GM19239 (cell line): ENCODE results near the gene STXBP6.

Experiments
- DNase-seq: peaks from one replicate; pipeline ENCODE4 v3.0.0; 2011; ENCODE audit warnings: low spot score; ENCODE audit not compliant: insufficient read length
- FAIRE-seq: peaks from 2 replicates; lab custom pipeline; 2011; peaks lifted over from hg19 to GRCh38; lab: Jason Lieb, UNC

The STXBP6 gene

DNA sequence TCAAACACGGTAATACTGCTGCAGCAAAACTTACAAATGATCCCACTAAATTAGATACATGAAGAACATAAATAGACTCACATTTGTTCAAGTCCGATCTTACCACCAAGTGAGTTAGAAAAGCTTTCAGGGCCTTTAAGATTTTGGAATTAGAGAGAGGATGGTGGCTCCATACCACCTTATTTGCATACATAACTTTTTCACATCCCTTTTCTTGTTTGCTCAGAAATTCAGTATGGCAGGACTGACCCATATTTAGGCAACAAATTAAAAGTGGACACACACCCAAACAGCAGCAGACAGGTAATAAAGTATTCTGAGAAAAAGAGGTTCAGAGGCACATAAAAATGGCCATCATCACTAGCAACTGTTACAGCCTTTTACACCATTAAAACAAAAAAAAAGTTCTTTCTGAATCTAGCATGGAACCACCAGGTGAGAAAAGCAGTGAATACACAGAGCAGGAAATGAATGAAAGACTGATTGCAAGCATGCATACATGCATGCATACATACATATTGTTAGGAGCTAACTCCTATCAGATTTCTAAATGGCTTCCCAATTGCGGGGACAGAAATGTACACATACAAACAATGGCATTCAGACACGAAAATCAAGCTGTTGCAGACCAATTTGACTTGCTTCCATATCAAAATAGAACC lies 23.3 kb downstream of the STXBP6 start:
- FAIRE-seq, result no peak

DNA sequence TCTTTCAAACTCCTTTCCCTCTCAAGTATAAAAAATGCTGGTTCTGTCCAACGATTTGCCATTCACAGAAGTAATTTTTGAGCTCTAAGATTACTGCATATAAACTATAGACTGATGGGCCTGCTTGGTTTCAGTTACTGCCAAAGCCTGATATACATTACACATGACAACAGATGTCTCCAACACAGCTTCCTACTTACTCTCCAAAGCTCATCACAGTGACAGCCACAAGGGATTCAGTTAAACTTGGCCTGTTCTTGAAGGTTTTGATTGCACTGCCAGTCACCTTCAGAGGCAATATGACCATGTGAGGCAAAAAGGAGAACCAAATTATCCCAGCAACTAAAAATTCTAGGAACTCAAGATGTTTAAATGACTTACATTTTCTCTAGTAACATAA lies 30.1 kb downstream of the STXBP6 start:
- DNase-seq, result no peak
- no peak for FAIRE-seq

More for the DNA sequence above, 23.3 kb downstream of the STXBP6 start:
- no peak for DNase-seq

DNA sequence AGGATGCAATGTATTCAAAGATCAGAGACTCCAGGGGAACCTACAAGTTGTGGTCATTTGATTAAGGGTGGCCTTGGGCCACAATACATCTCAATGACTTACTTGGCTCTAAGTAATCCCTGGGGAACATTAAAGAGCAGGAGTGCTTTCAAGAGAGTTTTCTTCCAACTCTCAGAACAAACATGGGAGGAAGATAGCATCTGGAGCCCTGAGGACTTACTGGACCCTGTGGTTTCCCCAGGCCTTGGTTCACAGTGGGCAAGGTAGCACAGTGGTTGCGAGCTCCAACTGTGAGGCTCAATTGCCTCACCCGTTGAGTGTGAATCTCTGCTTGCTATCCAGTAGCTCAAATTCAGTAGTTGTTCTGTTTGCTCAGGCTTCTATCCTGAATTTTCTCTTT lies 32.4 kb downstream of the STXBP6 start:
- DNase-seq (no peak), FAIRE-seq (no peak)

DNA sequence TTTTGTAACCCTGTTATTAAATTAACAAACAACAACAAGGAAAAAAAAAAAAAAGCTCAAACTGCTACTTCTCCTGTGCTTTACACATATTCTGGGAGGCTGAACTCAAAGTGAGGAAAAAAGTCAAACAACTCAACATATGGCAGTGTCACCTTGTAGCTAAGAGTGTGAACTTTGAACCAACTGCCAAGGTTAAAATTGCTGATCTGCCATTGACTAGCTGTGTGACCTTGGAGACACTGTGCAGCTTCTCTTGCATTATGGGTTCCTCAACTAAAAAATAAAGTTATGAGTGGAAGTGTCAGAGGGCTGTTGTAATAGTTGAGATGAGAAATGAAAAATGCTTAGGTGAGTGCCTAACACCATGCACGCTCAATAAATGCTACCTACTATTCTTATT lies 34.2 kb downstream of the STXBP6 start:
- FAIRE-seq (no peak), DNase-seq (no peak)

DNA sequence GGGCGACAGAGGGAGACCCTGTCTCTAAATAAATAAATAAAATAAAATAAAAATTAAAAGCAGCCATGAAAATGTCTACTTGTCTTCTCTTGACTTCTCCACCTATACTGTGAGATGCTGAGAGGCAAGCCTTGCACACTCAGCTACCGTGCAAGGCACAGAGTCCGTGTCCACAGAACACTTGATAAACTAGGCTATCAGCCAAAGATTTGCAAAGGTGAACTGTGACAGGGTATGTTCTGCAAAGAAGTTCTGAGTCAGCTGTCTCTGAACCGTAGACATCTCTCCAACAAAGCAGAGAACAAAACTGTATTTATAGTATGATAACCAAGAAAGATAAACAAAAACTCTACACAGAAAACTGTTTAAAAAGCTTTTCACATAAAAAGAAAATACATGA lies 35.5 kb downstream of the STXBP6 start:
- no peak for FAIRE-seq

DNA sequence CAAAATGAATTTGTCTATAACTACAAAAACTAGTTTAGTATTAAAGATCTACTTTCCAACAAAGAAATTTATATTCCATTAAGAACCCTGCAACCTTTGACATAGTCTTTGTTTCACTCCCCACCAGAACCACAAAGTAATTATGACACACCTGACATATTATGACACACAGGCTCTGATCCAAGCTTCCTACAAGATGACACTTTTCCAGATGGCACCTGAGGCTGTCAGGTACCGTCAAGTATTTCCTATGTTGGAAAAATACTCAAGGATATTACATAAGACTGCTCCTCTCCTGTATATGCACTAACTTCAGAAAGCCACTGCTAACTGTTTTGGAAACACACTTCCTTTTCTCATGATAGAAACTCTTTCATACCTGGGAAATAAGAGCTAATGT lies 38.9 kb downstream of the STXBP6 start:
- DNase-seq (no peak), FAIRE-seq (no peak)

More for the DNA sequence above, 35.5 kb downstream of the STXBP6 start:
- no peak for DNase-seq

DNA sequence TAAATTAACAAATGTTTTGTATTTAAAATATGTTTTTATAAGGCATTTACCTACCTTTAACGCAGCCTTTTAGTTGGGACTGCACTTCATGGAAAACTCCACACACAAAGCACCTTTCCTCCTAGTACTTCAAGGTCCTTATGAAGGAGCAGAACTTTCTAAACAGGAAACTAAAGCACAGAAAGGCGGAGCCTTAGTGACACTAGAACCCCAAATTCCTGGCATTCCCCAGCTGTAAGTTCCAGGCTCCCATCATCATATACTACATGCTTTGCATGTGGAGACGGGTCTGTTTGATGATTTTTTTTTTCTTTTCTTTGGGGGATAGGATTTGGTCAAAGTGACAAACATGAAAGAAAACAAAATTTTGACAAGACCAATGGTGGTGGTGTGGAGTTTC lies 39.5 kb downstream of the STXBP6 start:
- FAIRE-seq (no peak), DNase-seq (no peak)

DNA sequence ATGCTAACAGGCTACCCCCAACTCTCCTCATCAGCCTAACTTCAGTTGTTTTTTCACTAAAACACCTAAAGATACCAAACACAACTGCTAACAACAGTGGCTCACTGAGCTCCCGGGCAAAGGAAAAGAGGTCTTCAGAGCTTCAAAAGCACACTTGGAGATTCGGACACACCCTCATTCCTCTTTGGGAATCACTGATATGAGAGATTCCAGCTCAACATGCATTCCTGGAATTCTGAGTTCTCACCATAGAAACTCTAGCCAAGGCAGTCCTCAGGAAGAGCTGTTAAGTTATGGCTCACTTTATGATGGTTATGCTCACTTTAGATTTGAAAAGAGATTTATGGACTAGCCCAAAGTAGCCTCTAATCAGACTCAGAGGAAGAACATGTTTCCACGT lies 40.1 kb downstream of the STXBP6 start:
- DNase-seq (no peak), FAIRE-seq (no peak)

DNA sequence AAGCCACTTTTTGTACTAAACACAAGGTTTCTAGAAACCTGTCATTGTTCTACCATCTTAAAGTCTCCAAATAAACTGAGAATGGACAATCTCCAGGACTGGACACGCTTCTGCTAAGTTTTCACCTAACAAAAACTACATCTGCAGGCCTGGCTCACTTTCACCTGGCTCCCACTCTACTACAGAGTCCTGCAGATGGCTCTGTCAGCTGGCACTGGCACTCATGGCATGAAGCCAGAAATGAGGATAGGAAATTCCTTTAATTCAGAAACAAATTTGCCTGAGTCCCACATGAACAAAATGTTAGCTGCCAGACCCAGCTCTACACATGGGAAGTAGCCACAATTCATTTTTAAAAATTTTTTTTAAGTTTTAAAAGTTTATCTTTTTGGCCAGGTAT lies 42.1 kb downstream of the STXBP6 start:
- FAIRE-seq (no peak), DNase-seq (no peak)

DNA sequence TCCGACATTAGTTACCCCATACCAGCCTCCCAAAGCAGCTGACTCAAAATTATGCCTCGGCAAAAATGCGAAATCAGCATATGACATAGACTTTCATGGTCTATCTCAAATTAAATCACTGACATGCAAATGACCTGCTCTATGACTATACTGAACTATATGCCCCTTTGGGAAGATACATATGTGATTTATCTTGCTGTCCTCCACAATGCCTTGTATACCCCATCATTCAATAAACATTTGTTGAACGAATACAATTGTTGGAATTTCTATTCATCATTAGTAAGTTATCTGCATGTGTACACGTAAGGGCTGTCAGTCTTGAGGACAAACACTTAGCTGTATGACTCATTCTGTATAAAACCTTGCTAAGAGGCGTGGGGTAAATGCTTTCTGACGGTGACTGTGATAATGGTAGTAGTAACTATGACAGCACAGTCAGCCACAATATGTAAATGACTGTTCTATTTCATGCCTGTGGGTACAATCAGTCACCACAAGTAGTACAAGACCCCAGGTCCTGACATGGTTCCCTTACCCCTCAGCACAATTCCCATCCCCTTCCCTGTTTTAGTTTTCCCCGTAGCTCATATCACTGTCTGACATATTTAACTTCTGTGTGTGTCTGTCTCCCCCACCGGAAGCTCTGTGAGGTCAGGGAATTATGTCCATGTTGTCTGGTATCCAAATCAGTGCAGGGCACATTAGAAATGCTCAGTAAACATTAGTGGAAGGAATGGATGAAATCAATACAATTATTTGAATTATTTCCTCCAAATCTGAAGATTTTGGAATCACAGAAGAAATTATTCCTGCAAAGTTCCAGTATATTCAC lies 42.8 kb downstream of the STXBP6 start:
- FAIRE-seq (no peak), DNase-seq (no peak)

DNA sequence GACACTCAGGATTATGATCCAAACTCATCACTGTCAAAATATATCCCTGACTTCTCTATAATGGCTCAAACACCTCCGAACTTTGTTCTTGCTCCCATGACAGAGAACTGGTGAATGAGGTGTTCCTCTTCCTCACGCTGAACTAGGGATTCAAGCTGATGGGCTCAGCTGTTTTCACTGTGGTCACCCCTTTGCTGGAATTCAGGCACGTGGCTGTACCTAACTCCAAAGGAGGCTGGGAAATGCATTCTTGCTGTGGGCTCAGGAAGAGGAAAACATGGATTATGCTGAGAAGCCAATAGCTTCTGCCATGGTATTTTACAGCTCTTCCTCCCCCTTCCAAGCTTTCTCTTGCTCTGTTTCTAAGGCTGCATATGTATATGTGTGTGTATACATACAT lies 43.9 kb downstream of the STXBP6 start:
- no peak for FAIRE-seq

DNA sequence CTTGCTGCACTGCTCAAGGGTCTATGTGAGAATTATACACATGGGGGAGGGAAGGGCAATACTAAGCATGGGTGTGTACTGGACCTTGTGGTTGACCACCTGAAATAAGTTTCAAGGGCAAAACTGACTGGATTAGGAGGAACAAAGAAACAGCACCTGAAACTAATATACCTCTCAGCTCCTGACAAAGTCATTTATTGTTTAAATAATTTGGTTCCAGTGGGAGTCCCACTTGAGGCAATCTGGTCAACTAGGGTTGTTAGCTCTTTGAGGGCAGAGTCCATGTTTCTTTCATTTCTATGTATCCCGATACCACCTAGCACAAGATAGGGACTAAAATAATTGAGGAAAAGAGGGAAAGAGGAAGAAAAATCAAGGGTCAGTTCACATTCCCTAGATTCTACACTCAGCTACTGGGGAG lies 45.5 kb downstream of the STXBP6 start:
- DNase-seq, result no peak

More for the DNA sequence above, 43.9 kb downstream of the STXBP6 start:
- no peak for DNase-seq

DNA sequence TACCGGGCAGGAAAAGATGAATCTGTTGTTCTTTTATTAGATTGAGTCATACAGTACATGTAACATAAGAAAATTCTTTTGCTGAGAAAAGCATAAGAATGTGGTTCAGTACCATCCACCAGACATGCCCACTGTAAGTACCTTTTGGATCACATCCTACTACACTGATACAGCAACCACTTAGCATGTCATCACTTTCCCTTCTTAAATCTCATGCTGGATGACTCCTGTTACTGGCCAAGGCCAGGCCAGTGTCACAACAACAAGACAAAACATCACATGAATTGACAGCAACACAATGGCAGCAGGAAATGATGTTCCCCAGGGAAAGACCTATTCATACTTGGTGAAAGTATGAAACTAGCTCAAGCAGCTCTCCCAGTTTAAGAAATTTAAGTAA lies 46.4 kb downstream of the STXBP6 start:
- DNase-seq (no peak), FAIRE-seq (no peak)

More for the DNA sequence above, 45.5 kb downstream of the STXBP6 start:
- FAIRE-seq, result no peak

DNA sequence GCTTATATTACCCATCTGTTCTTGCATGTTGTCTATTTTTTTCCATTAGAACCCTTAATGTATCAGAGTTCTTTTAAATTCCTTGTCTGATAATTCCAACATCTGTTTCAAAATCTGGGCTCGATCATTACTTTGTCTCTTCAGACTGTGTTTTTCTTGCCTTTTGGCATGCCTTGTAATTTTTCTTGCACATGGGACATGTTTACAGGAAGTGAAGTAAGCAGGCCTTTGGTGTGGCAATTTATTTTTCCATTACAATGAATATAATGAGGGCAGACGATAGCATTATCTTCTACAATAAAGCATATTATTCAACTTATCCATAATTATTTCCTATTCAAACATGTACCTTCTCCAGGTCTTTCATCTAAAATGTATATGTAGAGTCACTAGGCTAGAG lies 48.3 kb downstream of the STXBP6 start:
- no peak for DNase-seq
- FAIRE-seq, result no peak

DNA sequence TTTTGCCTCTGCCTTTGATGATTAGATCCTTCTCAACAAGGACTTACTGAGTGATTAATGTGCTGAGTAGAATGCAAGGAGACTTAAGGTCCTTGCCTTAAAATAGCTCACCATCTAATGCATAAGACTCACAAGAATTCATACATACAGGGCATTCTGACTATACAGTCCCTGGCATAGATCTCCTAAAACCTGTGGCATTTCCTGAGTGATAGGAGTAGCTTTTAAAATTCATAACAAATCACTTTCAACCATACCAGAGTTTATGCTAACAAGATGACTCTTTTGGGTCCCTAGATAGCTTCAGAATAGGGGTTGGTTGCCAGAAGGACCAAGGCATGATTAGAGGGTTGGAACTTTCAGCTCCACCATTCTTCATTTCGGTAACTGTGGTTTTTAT lies 48.8 kb downstream of the STXBP6 start:
- no peak for FAIRE-seq
- DNase-seq, result no peak

DNA sequence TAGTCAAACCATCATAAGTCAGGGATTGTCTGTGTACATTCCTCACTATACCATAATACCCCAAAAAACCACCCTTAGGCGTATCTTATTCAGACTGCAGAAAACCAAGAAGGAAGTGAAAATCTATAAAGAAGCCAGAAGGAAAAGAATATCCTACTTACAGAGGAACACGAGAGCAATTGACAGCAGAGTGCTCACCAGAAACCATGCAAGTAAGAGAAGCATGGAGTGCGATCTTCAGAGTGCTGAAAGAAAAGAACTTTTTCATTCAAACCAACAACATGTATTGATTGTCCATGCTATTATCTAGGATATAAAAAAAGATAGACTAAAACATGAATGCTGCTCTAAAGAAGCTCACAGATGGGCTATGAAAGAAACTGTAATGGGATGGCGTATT lies 50.8 kb downstream of the STXBP6 start:
- DNase-seq (no peak), FAIRE-seq (no peak)

DNA sequence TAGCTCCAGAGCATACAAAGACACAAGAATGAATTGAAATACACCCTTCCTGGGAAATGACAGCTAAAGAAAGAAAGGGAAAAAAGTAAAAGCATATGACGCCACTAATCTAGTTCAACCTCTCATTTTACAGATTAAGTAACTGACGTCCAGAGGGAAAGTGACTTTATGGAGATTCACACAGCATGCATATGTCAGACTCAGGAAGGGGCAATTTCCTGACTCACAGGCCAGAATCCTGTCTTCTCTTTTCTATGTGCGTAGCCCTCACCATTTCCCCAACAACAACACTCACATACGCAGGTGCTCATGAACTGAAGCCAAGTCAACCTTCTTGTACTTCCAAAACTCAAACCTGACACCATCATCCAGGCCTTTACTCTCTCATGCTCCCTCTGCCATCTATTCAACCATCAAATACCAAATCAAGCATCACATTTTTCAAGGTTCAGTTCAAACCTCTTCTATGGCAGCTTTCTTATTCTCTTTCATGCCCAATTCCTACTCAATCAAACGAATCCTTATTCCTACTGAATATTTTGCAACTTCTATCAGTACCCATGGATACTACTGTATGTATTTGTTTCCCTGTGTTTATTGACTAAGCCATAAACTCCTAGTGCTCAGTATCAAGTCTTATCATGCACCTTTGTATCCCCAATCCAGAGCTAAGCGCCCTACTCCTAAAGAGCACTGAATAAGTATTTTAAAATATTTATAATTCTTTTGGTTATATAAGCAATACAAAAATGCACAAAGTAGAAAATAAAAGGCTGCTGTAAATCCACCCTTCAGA lies 52.8 kb downstream of the STXBP6 start:
- DNase-seq (no peak), FAIRE-seq (no peak)

DNA sequence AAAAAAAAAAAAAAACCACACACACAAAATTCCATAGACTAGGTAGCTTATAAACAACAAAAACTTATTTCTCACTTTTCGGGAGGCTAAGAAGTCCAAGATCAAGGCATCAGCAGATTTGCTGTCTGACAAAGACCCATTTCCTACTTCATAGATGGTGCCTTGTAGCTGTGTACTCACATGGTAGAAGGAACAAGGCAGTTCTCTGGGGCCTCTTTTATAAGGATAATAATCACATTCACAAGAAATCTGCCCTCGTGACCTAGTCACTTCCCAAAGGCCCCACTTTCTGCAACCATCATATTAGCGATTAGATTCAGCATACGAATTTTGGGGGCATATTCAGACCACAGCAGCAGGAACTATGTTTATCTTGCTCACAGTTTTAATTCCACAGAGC lies 54.9 kb downstream of the STXBP6 start:
- DNase-seq, result no peak
- FAIRE-seq, result no peak

DNA sequence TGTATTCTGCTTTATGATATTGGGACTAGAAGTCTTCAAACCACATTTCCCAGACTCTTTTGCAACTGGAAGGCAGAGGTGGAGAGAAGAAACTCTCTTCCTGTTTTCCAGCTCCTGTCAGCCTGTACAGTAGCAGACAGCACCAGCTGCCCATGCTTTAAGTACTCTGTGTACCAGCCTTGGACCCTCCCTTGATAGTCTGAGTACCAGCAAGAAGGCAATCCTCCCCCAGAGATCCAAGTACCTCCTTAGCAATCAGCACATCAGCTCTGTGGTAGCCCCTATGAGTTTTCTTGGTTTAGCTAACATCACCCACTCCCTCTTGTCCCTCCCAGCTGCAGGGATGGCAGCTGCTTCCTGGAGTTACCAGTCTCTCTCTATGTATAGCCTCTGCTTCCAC lies 56.3 kb downstream of the STXBP6 start:
- DNase-seq (no peak), FAIRE-seq (no peak)

DNA sequence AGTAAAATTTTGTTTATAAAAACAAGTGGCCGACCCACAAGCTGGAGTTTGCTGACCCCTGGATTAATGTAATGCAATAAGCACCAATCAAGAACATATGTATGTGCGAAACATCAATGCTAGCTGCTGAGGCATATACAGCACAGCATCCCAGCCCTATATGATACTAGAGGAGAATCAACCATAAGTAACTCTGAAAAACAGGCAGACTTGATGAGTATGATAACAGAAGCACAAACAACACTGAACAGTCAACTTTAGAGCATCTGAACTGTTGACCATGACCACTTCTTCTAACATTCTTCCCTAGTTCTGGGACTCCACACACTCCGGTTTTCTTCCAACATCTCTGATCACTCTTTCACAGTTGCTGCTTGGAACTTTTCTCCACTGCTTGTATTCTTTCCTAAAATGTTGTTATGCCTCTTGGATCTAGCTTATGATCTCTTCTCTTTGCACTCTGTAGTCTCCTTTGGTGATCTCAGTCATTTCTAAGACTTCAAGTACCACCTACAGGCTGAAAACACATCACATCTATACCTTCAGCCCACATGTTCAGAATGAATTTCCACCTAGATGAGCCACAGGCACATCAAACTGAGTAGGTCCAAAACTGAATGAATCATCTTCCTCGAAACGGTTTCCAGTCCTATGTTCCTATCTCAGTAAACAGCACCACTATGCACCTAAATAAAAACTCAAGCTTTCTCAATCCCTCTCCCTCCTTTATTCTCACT lies 57.2 kb downstream of the STXBP6 start:
- DNase-seq, result no peak
- no peak for FAIRE-seq
